HG03095 (cell line): ENCODE data around the gene GRID2.

Experiments
- ATAC-seq: cut with Tn5 transposase; IDR thresholded peaks from one replicate; pipeline ENCODE4 v1.9.1; 2021; ENCODE audit warnings: moderate library complexity; ENCODE audit not compliant: unreplicated experiment

The GRID2 gene

DNA sequence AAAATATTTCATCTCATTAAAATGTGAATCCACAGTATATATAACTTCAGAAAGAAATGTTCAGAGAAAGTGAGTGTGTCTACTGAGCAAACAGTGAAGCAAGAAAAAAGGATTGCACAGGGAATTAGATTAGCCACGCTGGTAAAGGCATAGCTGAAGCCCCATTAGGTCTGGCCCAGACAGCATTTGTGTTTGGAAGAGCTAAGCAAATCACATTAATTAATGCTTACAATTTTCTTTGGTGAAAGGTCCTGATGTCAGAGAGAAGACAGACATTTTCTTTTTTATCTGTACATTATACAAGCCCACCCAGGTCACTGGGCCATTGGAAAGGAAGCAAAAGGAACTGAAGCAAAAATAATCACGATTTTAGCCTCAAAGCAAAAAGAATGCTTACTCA is 354.6 kb downstream of the GRID2 start:
- no peak for ATAC-seq

DNA sequence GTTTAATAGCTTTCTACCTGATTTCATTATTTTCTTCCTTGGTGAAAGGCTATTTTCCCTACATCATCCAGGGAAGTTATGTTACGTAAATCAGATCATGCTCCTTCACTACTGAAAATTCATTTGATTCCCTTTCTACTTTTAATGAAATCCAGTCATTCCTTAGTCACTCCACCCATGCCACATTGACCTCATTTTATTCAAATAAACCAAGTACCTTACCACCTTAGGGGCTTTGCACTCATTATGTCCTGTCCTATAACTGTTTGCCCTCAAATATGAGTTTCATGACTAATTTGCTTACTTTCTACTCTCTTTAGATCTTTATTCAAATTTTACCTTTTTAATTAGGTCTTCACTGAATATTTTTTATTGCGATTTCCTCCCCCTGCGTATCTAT is 374.0 kb downstream of the GRID2 start:
- no peak for ATAC-seq

- no peak for ATAC-seq
These were observed 374.5 kb downstream of the GRID2 start for GRCh38 chr4:92678292-92678691.

- no peak for ATAC-seq
These were observed 375.4 kb downstream of the GRID2 start for GRCh38 chr4:92679149-92679548.

DNA sequence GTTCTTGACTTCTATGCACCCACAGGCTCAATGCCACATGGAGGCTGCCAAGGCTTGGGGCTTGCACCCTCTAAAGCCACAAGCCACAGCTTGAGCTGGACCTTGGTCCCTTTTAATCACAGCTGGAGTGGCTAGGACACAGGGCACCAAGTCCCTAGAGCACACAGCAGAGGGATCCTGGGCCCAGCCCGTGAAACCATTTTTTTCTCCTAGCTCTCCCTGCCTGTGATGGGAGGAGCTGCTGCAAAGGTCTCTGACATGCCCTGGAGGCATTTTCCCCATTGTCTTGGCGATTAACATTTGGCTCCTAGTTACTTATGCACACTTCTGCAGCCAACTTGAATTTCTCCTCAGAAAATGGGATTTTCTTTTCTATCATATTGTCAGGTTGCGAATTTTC is 410.9 kb downstream of the GRID2 start:
- no peak for ATAC-seq

DNA sequence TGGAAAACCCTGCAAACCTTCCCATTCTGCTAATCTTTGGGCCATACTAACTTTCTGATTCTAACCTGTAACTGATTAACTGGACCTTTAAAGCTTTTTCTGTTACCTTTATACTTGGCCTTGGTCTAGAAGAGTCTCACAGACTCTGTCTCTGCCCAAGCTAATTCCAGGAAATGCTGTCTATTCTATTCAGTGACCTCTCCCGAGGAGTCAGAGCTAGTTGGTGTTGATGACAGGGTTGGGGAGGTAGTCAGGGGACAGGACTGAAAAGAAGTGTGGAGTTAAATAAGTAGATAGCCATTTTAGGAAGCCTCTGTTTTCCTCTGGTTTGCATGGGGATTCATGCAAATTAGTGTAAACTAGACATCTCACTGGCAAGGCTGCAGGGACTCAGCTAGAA is 429.5 kb downstream of the GRID2 start:
- no peak for ATAC-seq

- ATAC-seq: no peak
These were observed 431.4 kb downstream of the GRID2 start for GRCh38 chr4:92735025-92735665.

GRCh38 chr4:92760433-92760832 is 456.7 kb downstream of the GRID2 start:
- ATAC-seq: no peak

DNA sequence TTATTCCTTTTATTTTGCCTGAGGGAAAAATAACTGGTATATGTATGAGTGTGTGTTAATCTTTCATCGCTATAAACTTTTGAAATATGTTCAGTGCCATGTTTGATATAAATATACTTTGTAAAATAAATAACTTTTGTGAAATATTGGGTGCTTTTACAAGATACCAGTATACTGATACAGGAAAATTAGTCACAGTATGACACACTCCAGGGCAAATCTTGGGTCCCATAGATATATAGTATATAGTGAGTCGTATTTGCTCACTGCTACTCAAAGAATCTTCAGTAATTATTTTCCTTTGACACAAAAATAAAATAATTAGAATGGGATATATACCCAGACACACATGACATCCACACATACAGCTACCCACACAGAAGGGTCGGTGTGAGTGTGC is 472.3 kb downstream of the GRID2 start:
- no peak for ATAC-seq

DNA sequence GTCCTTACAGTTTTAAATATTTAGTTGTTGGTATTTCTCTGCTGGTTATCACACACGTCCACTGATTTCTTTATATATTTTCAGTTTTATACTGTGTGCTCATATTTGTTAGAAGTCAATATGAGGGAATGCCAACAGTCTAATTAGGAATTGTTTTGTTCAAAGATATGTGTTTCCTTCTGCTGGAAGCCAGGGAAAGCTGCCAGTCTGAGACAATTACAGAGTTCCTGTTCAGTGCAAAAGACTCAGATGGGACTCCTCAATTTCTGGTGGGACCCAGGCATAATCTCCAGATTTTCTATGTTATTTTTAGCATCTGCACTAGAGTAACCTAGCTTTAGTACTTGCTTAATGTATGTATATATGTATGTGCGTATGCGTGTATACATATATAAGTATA is 486.0 kb downstream of the GRID2 start:
- ATAC-seq: no peak

GRCh38 chr4:92791871-92792440 is 488.2 kb downstream of the GRID2 start:
- no peak for ATAC-seq

GRCh38 chr4:92809381-92809780 is 505.6 kb downstream of the GRID2 start:
- ATAC-seq: no peak

- ATAC-seq: no peak
These were observed 508.9 kb downstream of the GRID2 start for GRCh38 chr4:92812652-92813051.

DNA sequence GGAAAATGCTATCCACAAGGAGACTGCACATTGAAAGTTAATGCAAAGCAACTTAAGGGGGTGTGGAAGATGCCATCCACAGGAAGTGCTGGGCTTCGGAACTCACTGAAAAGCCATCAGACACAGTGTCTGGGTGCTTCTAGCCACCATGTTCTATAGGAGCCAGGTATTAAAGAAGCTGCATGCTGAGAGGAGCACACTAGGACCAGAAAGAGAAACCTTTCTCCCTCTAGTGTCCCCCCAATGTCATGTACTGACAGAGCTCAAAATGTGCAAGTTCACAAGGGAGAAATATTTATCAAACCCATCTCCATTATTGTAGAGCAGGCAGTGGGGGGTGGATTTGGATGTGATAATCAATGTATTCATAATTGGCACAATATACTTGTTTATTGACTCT is 510.9 kb downstream of the GRID2 start:
- ATAC-seq: no peak

DNA sequence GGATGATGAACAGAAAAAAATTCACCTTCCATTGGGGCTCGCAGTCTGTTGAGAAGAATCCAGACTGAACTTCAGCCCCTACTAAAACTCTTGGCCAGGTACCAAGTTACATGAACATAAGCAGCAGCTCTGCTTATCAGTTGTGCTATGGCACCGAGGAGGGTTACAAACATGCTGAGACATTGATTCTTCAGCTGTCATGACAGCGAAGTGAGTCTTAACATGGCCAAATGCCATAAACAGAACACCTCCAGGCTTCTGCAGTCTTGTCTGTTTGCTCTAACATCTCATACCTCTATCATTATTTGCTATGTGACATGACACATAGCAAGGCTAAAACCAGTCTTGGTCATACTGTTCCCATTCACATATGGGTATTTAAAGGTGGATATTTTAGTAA is 521.5 kb downstream of the GRID2 start:
- ATAC-seq: no peak

DNA sequence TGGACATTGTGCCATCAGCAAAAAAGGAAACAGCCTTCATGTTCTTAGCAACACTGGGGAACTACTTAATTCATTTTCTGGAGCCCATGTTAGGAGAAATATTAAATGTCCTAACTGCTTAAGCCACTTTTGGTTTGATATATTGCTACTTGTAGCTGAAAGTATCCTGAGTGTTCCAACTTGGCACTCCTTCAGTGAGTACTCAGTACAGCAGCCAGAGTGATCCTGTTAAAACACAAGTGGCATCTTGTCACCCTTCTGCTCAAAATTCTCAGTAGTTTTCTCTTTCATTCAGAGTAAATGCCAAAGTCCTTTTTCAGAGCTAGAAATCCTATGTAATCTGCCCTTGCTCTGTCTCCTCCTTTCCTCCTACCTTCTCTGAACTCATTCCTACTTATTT is 522.0 kb downstream of the GRID2 start:
- ATAC-seq: no peak

DNA sequence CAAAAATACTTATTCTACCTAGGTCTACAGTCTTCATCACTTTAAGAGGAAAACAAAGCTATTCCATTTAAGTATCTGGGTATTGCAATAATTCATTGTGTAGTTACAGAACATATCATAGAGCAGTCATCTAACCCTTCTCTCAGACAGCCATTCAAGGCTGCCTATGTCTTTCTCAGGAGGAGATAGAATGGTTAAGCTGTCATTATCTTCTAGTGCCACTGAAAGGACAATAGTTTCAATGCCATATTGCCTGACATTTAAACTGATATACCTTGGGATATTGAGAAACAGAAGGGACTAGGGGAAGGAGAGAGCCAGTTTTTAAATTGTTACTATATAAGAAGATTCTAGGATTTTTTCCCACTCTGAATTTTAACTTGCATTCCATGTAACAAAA is 527.0 kb downstream of the GRID2 start:
- ATAC-seq: no peak

- ATAC-seq: no peak
These were observed 537.1 kb downstream of the GRID2 start for GRCh38 chr4:92840880-92841279.

DNA sequence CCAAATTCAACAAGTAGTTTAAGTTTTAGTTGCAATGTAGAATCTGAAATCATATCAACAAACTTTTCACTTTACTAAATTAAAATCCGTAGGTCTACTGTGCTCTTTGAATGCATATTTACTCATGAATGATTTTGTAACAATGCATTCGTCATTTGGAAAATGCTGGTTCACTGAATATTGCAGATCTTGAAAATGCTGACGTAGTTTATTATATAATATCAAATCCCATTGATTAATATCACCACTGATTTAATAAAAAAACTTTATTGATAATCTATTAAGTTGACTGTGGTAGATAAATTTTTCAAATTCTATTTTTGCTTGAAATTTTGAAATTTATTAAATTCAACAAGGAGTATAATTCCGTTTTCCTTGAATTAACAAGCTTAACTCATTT is 540.0 kb downstream of the GRID2 start:
- ATAC-seq: no peak

DNA sequence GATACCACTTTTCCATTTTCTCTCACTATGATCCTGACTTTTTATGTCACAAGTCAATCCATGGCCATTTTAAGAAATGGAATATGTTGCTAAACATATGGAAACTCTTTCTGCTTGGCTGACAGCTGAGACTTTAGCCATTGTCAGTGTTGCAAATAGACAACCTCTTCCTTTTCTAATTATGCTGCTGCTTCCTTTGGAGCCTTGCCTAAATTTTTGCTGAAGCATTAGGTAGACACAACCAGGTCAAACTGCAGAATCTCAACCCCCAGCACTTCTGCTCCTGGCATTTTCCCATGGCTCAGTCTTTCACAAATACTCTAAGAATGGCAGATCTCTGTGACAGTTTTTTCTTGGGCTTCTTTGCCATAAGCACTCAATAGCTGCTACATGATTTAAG is 543.3 kb downstream of the GRID2 start:
- ATAC-seq: no peak

DNA sequence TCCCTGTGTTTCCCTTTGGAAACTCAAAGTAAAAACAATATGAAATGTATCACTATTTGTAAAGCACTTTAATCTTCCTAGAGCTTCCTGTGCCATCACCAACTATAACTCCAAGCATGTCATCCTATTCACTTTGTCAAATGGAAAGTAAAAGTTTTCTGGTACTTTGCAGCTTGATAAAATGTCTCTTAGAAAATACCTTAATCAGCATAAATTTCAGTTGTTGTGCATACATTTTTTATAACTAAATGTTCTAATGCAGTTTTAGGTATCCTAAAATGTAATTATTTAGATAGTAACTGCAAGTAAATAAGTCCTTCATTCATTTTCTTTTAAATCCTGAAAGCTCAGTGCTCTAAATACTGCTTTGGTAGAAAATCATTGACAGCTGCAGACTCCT is 558.7 kb downstream of the GRID2 start:
- ATAC-seq: no peak

- ATAC-seq: no peak
These were observed 560.3 kb downstream of the GRID2 start for GRCh38 chr4:92864096-92864495.

DNA sequence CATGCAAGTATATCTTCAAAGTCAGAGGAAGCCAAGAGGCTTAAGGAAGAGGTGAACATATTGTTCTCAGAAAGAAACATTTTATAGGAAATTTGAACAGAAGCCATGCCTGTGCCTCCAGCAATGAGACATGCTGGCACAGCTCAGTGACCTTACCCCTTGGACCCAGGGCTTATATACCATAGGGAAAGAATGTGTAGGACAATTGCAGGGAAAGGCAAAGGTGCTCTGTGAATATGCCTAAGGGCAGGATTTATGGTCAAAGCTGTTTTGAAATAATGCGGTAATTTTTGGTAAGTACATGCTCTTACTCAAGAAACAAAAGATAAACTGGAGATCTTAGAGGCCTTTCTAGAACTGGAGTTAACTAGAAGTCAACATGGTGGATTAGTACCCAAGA is 568.8 kb downstream of the GRID2 start:
- ATAC-seq: no peak
